B cell (primary cell): ENCODE results near the gene URB1. TPM values are rescaled to one million over a fixed set of nuclear protein-coding genes. Genes with fewer than 3 reads are reported as not detected.

Source experiments
- ATAC-seq: fragments of 200-7000 bp; cut with Tn5 transposase; one replicate; pipeline ENCODE4 v1.10.0; 2021; ENCODE audit warnings: low read depth, mild to moderate bottlenecking, moderate number of reproducible peaks, moderate library complexity
- CTCF ChIA-PET: fragments of 350-600 bp; sonication (Branson Sonifier 250); formaldehyde crosslinking; loops from one replicate; lab custom pipeline; 2021; ENCODE audit warnings: antibody characterized with exemption, inconsistent platforms; lab: Charles Lee
- POLR2A ChIA-PET: fragments of 350-600 bp; sonication (Branson Sonifier 250); formaldehyde crosslinking; loops from one replicate; lab custom pipeline; 2021; ENCODE audit warnings: antibody characterized with exemption; lab: Charles Lee
- DNase-seq: peaks from one replicate; pipeline ENCODE4 v3.0.0; 2013
- H2AFZ ChIP-seq: 2 replicates; pipeline ENCODE4 v1.6.1; 2012; ENCODE audit warnings: mild to moderate bottlenecking, low read depth, low read length; ENCODE audit not compliant: insufficient read depth, poor library complexity, severe bottlenecking
- H3K27ac ChIP-seq, 2 donors: 1 replicate in 1 of 2; 2 replicates in 1 of 2; pipeline ENCODE4 v1.5.1; 2012 to 2013; ENCODE audit warnings: low read length in 2 of 2, mild to moderate bottlenecking in 2 of 2, moderate library complexity in 1 of 2
- H3K27me3 ChIP-seq, 4 experiments: fragments of 200-600 bp in 1 of 4; sonication (generic) in 1 of 4; replicated peaks in 1 of 4; 1 replicate in 2 of 4; 2 replicates in 2 of 4; pipeline versions ENCODE4 v1.6.1 to v1.7.0; 2013 to 2016; ENCODE audit warnings: low read length in 3 of 4, mild to moderate bottlenecking in 2 of 4, mixed read lengths in 1 of 4, moderate library complexity in 1 of 4; ENCODE audit not compliant: insufficient read depth in 4 of 4, control insufficient read depth in 3 of 4; ENCODE audit errors: control extremely low read depth in 1 of 4
- H3K36me3 ChIP-seq, 2 experiments: replicated peaks in 1 of 2; 1 replicate in 1 of 2; 2 replicates in 1 of 2; pipeline versions ENCODE4 v1.6.1 to v1.7.1; 2013; ENCODE audit warnings: low read length in 1 of 2; ENCODE audit not compliant: insufficient read depth in 2 of 2, control insufficient read depth in 1 of 2; ENCODE audit errors: control extremely low read depth in 1 of 2, extremely low read depth in 1 of 2
- H3K4me1 ChIP-seq, 2 donors: fragments of 200-600 bp in 1 of 2; sonication (generic) in 1 of 2; 1 replicate in 1 of 2; 2 replicates in 1 of 2; pipeline versions ENCODE4 v1.5.1 to v1.6.1; 2013 to 2017; ENCODE audit warnings: low read length in 2 of 2; ENCODE audit not compliant: control insufficient read depth in 2 of 2, insufficient read depth in 2 of 2
- H3K4me2 ChIP-seq: replicated peaks from 2 replicates; pipeline ENCODE3; 2012; ENCODE audit warnings: mild to moderate bottlenecking, low read depth, low read length; ENCODE audit not compliant: poor library complexity, severe bottlenecking
- H3K4me3 ChIP-seq, 5 experiments: fragments of 200-600 bp in 1 of 5; sonication (generic) in 1 of 5; 1 replicate in 3 of 5; 2 replicates in 2 of 5; pipeline versions ENCODE4 v1.5.1 to v1.7.0; 2011 to 2016; ENCODE audit warnings: low read length in 4 of 5, mild to moderate bottlenecking in 4 of 5, low read depth in 2 of 5, control low read depth in 1 of 5, moderate library complexity in 1 of 5; ENCODE audit not compliant: insufficient read depth in 1 of 5; ENCODE audit errors: control extremely low read depth in 1 of 5, extremely low read depth in 1 of 5
- H3K79me2 ChIP-seq: fragments of 200-600 bp; sonication (generic); one replicate; pipeline ENCODE4 v1.6.0; 2016; ENCODE audit warnings: low read length; ENCODE audit not compliant: control insufficient read depth, insufficient read depth
- H3K9ac ChIP-seq: fragments of 200-600 bp; sonication (generic); 2 replicates; pipeline ENCODE4 v1.6.1; 2017; ENCODE audit warnings: mild to moderate bottlenecking, low read length, moderate library complexity
- H3K9me3 ChIP-seq, 3 donors: one replicate each; pipeline versions ENCODE4 v1.6.1 to v1.7.1; 2013; ENCODE audit warnings: low read length in 2 of 3; ENCODE audit not compliant: control insufficient read depth in 2 of 3, insufficient read depth in 1 of 3; ENCODE audit errors: control extremely low read depth in 1 of 3
- H4K20me1 ChIP-seq: 2 replicates; pipeline ENCODE4 v1.6.0; 2012; ENCODE audit warnings: mild to moderate bottlenecking, low read length; ENCODE audit not compliant: insufficient read depth, control insufficient read depth, poor library complexity, severe bottlenecking
- H3K27ac Mint-ChIP-seq: one replicate; pipeline ENCODE4 v1.8.0; 2021; ENCODE audit warnings: mixed read lengths
- H3K27me3 Mint-ChIP-seq: one replicate; pipeline ENCODE4 v1.8.0; 2021; ENCODE audit warnings: mixed read lengths
- H3K4me1 Mint-ChIP-seq: one replicate; pipeline ENCODE4 v1.8.0; 2021; ENCODE audit warnings: mixed read lengths
- H3K4me3 Mint-ChIP-seq: one replicate; pipeline ENCODE4 v1.8.0; 2021; ENCODE audit warnings: mixed read lengths
- H3K9me3 Mint-ChIP-seq: one replicate; pipeline ENCODE4 v1.8.0; 2022; ENCODE audit warnings: mixed read lengths; ENCODE audit not compliant: insufficient read depth
- EZH2 ChIP-seq: IDR thresholded peaks from 2 replicates; pipeline ENCODE4 v1.6.1; 2012; ENCODE audit warnings: borderline replicate concordance, low read depth, mild to moderate bottlenecking, moderate library complexity, low read length; ENCODE audit not compliant: insufficient read depth, poor library complexity, severe bottlenecking
- WGBS: methylation state at CpG from one replicate; pipeline ENCODE4 v1.1.5; 2013; ENCODE audit warnings: missing lambda C conversion rate; ENCODE audit not compliant: insufficient coverage; 5-methylcytosine and 5-hydroxymethylcytosine counted together
- intact Hi-C: fragments of 100-400 bp; cut with micrococcal nuclease; formaldehyde crosslinking; loops from one replicate; pipeline ENCODE4 v1.10.0; 2022
- polyA plus RNA-seq: library from polyadenylated mRNA; depleted of rRNA; stranded (reverse); fragments of >200 nt; gene quantifications from 2 replicates; pipeline ENCODE4 v1.2.3, GENCODE V29; 2012
- total RNA-seq, 2 donors: library from RNA; stranded (reverse); fragments of 120-200 nt in 1 of 2; gene quantifications; 1 replicate in 1 of 2; 2 replicates in 1 of 2; pipeline versions ENCODE4 v1.2.3 to v1.2.4, GENCODE V29; 2013 to 2022
- TF ChIP-seq, protein P1 (sequence below): fragments of 200-600 bp; IDR thresholded peaks from one replicate; pipeline ENCODE4 v1.8.0; 2022; ENCODE audit warnings: antibody characterized with exemption, mild to moderate bottlenecking

Gene URB1
- total and polyA plus RNA-seq, 2 donors (not counting 1 experiment from before 2014, with no cell fraction given): 4.7 to 15.2 TPM

DNA sequence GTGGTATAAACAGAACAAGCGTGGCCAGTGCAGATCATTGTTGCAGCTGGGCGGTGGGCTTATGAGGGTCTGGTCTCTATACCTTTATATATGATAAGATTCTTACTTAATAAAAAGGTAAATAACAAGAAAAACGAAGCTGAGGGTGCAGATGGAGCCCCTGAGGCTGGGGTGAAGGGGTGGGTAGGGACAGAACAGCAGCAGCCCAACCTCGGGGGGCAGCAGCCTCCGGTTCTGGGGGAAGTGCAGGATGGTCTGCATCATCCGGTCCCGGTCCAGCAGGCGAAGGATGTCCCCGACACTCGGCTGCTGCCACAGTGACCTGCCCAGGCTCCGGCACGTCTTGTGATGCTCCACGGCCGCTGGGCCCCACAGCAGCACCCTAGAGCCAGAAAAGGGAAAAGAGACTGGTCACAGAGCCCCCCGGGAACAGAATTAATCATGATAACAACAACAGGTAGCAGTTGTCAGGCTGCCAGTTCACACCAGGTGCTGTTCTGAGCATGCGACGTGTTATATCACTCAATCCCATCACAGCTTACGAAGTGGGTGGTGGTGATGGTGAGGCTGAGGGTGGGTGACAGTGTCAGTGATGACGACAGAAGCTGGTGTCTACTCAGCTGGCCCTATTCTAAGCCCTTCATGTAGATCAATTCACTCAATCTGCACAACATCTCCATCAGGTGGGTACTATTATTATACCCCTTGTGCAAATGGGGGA is 58.7 kb downstream of the URB1 start:
- POLR2A ChIA-PET: no interaction called here

DNA sequence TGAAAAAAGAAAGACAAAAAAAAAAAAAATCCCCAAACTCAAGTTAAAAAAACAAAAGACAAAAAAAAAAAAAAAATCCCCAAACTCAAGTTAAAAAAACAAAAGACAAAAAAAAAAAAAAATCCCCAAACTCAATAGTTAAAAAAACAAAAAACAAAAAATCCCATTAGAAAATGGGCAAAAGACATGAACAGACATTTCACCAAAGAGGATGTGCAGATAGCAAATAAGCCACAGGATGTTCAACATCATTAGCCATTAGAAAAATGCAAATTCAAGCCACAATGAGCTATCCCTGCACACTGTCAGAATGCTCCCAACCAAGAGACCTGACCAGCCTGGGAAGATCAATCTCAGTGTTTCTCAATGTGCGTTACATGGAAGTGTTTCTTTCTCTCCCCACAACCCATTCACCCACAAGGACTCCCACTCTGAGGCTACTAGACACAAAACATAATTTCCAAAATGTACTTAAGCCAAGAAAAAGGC is 60.3 kb downstream of the URB1 start:
- intact Hi-C loops: no loop called here
- peaks cover 4% of the 10 kb centered on the region for H3K4me1 Mint-ChIP-seq
- no peak for ATAC-seq
- Histone ChIP-seq H3K4me1 (no peaks in the 10 kb centered on the region), H2AFZ (no peak overlapping the region), H3K4me3 (no peak overlapping the region), H3K79me2 (no peaks in the 10 kb centered on the region), H3K9ac (no peak overlapping the region), H3K36me3 (peaks cover 21 to 62% of the 10 kb centered on the region in 2 experiments), H3K27ac (no peak overlapping the region), H3K4me2 (no peak overlapping the region), H3K9me3 (peaks cover 0 to 4% (median 4%) of the 10 kb centered on the region in 3 donors), H3K27me3 (no peaks in the 10 kb centered on the region), H4K20me1 (no peaks in the 10 kb centered on the region)
- CTCF ChIA-PET: interaction anchor here (0.9 kb wide), 1 partner anchor 9 kb away, joined by 3 read pairs; no protein-coding TSS in a partner anchor
- 80% methylated on average over 1 of the region's 1 CpG for WGBS
- no peak overlapping the region for H3K4me3 Mint-ChIP-seq
- TF ChIP-seq EZH2: no peak
- TF ChIP-seq, protein P1, sequence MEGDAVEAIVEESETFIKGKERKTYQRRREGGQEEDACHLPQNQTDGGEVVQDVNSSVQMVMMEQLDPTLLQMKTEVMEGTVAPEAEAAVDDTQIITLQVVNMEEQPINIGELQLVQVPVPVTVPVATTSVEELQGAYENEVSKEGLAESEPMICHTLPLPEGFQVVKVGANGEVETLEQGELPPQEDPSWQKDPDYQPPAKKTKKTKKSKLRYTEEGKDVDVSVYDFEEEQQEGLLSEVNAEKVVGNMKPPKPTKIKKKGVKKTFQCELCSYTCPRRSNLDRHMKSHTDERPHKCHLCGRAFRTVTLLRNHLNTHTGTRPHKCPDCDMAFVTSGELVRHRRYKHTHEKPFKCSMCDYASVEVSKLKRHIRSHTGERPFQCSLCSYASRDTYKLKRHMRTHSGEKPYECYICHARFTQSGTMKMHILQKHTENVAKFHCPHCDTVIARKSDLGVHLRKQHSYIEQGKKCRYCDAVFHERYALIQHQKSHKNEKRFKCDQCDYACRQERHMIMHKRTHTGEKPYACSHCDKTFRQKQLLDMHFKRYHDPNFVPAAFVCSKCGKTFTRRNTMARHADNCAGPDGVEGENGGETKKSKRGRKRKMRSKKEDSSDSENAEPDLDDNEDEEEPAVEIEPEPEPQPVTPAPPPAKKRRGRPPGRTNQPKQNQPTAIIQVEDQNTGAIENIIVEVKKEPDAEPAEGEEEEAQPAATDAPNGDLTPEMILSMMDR: no peak
- no peaks in the 10 kb centered on the region for H3K27me3 Mint-ChIP-seq
- H3K27ac Mint-ChIP-seq: no peak overlapping the region
- POLR2A ChIA-PET: no interaction called here
- DNase-seq: no peak
- no peaks in the 10 kb centered on the region for H3K9me3 Mint-ChIP-seq

More for the DNA sequence above, 58.7 kb downstream of the URB1 start:
- Histone ChIP-seq H3K27me3 (no peaks in the 10 kb centered on the region), H3K9me3 (peaks cover 0 to 4% (median 4%) of the 10 kb centered on the region in 3 donors), H4K20me1 (no peaks in the 10 kb centered on the region), H3K4me3 (no peak overlapping the region), H3K9ac (no peak overlapping the region), H2AFZ (no peak overlapping the region), H3K79me2 (no peaks in the 10 kb centered on the region), H3K27ac (no peak overlapping the region), H3K36me3 (peaks cover 18 to 73% of the 10 kb centered on the region in 2 experiments), H3K4me1 (no peaks in the 10 kb centered on the region), H3K4me2 (no peak overlapping the region)
- Mint-ChIP-seq H3K27me3 (no peaks in the 10 kb centered on the region), H3K4me3 (no peak overlapping the region), H3K27ac (no peak overlapping the region), H3K9me3 (no peaks in the 10 kb centered on the region), H3K4me1 (peaks cover 4% of the 10 kb centered on the region)
- ATAC-seq (no peak), DNase-seq (no peak)
- over 99% methylated on average over 10 of the region's 19 CpGs for WGBS
- CTCF ChIA-PET: interaction anchor here (0.9 kb wide), 1 partner anchor 267 kb away, joined by 3 read pairs; no protein-coding TSS in a partner anchor
- no peak for TF ChIP-seq EZH2
- TF ChIP-seq, protein P1: no peak
- intact Hi-C loops: no loop called here
